ENCODE results near the gene TP53AIP1.

TP53AIP1 gene

GRCh38 chr11:128942817-128943427 lies at the start of gene TP53AIP1:
Gene TP53AIP1, minus strand, starts transcription at chr11:128942871. Its CDS starts 5,053 bp downstream, at chr11:128937818.
- no peak for DNase-seq

- DNase-seq, result no peak
Observed at GRCh38 chr11:128988242-128988970, 45.7 kb upstream of the TP53AIP1 start.

- no peak for DNase-seq
Observed at GRCh38 chr11:128985880-128986279, 43.2 kb upstream of the TP53AIP1 start.

- no peak for DNase-seq
Observed at GRCh38 chr11:128983023-128983422, 40.4 kb upstream of the TP53AIP1 start.

GRCh38 chr11:128981254-128981653 lies 38.6 kb upstream of the TP53AIP1 start:
- no peak for DNase-seq

- no peak for DNase-seq
Observed at GRCh38 chr11:128970598-128971190, 28.0 kb upstream of the TP53AIP1 start.

- DNase-seq, result no peak
Observed at GRCh38 chr11:128968916-128969315, 26.2 kb upstream of the TP53AIP1 start.

GRCh38 chr11:128967578-128967977 lies 24.9 kb upstream of the TP53AIP1 start:
- DNase-seq, result no peak

GRCh38 chr11:128965485-128965884 lies 22.8 kb upstream of the TP53AIP1 start:
- DNase-seq, result no peak

- DNase-seq, result no peak
Observed at GRCh38 chr11:128964463-128964930, 21.8 kb upstream of the TP53AIP1 start.

GRCh38 chr11:128963744-128964325 lies 21.2 kb upstream of the TP53AIP1 start:
- DNase-seq, result no peak

GRCh38 chr11:128962896-128963295 lies 20.2 kb upstream of the TP53AIP1 start:
- no peak for DNase-seq

GRCh38 chr11:128961645-128962044 lies 19.0 kb upstream of the TP53AIP1 start:
- no peak for DNase-seq

GRCh38 chr11:128957202-128957482 lies 14.5 kb upstream of the TP53AIP1 start:
- no peak for DNase-seq

- DNase-seq, result peak; percentile 14
Observed at GRCh38 chr11:128956401-128957201, 13.9 kb upstream of the TP53AIP1 start.

GRCh38 chr11:128955636-128956035 lies 13.0 kb upstream of the TP53AIP1 start:
- no peak for DNase-seq

- no peak for DNase-seq
Observed at GRCh38 chr11:128953151-128953550, 10.5 kb upstream of the TP53AIP1 start.

- no peak for DNase-seq
Observed at GRCh38 chr11:128949791-128950454, 7.3 kb upstream of the TP53AIP1 start.

- no peak for DNase-seq
Observed at GRCh38 chr11:128948583-128948982, 5.9 kb upstream of the TP53AIP1 start.

GRCh38 chr11:128947773-128948172 lies 5.1 kb upstream of the TP53AIP1 start:
- no peak for DNase-seq

- no peak for DNase-seq
Observed at GRCh38 chr11:128946648-128947047, 4.0 kb upstream of the TP53AIP1 start.

- DNase-seq, result no peak
Observed at GRCh38 chr11:128943428-128943976, 831 bp upstream of the TP53AIP1 start.

Data from NCI-H1436 treated with DMSO at 0.1 percent for 48 hours (cell line).